Keratinocyte (primary cell): ENCODE data around the gene C21orf91. TPM values are rescaled to one million over a fixed set of nuclear protein-coding genes. Genes with fewer than 3 reads are reported as not detected.

Experiments
- DNase-seq: peaks from one replicate; pipeline ENCODE4 v3.0.0-alpha.2; 2011; ENCODE audit warnings: low read depth, missing footprints, low spot score
- FAIRE-seq: peaks from 2 replicates; lab custom pipeline; 2011; peaks lifted over from hg19 to GRCh38; lab: Jason Lieb, UNC
- H2AFZ ChIP-seq: 2 replicates; pipeline ENCODE4 v1.6.0; 2012; ENCODE audit warnings: low read length, control low read depth, inconsistent platforms; ENCODE audit not compliant: control insufficient read depth
- H3K27ac ChIP-seq: 2 replicates; pipeline ENCODE4 v1.5.1; 2011; ENCODE audit warnings: low read length; ENCODE audit not compliant: control insufficient read depth, insufficient read depth
- H3K27me3 ChIP-seq: 3 replicates; pipeline ENCODE4 v1.6.0; 2011; ENCODE audit warnings: low read length; ENCODE audit not compliant: control insufficient read depth, insufficient read depth; ENCODE audit errors: extremely low read depth
- H3K36me3 ChIP-seq, 2 experiments: 2 replicates in 1 of 2; 3 replicates in 1 of 2; pipeline ENCODE4 v1.5.1; 2011; ENCODE audit warnings: low read length in 2 of 2, mild to moderate bottlenecking in 1 of 2; ENCODE audit not compliant: control insufficient read depth in 2 of 2, insufficient read depth in 2 of 2; ENCODE audit errors: extremely low read depth in 1 of 2
- H3K4me1 ChIP-seq: 3 replicates; pipeline ENCODE4 v1.5.1; 2011; ENCODE audit warnings: low read length; ENCODE audit not compliant: control insufficient read depth, insufficient read depth; ENCODE audit errors: extremely low read depth
- H3K4me2 ChIP-seq: 3 replicates; pipeline ENCODE4 v1.6.0; 2011; ENCODE audit warnings: low read depth, low read length; ENCODE audit not compliant: control insufficient read depth, insufficient read depth; ENCODE audit errors: extremely low read depth
- H3K4me3 ChIP-seq, 3 experiments: fragments of 200-600 bp in 1 of 3; sonication (generic) in 1 of 3; 2 replicates in 2 of 3; 3 replicates in 1 of 3; pipeline ENCODE4 v1.5.1; 2011 to 2016; ENCODE audit warnings: low read length in 3 of 3, mild to moderate bottlenecking in 3 of 3, control low read depth in 2 of 3, inconsistent platforms in 1 of 3, low read depth in 1 of 3, mixed read lengths in 1 of 3, mixed run types in 1 of 3, moderate library complexity in 1 of 3; ENCODE audit not compliant: control insufficient read depth in 2 of 3, insufficient read depth in 2 of 3; ENCODE audit errors: extremely low read depth in 1 of 3
- H3K79me2 ChIP-seq: 2 replicates; pipeline ENCODE4 v1.6.0; 2012; ENCODE audit warnings: low read length; ENCODE audit not compliant: control insufficient read depth, insufficient read depth
- H3K9ac ChIP-seq: 3 replicates; pipeline ENCODE4 v1.6.0; 2011; ENCODE audit warnings: low read length; ENCODE audit not compliant: control insufficient read depth, insufficient read depth; ENCODE audit errors: extremely low read depth
- H3K9me1 ChIP-seq: 3 replicates; pipeline ENCODE4 v1.6.0; 2011; ENCODE audit warnings: low read length; ENCODE audit not compliant: control insufficient read depth, insufficient read depth; ENCODE audit errors: extremely low read depth
- H3K9me3 ChIP-seq: 2 replicates; pipeline ENCODE4 v1.5.1; 2012; ENCODE audit warnings: low read depth, low read length; ENCODE audit not compliant: control insufficient read depth
- H4K20me1 ChIP-seq: 3 replicates; pipeline ENCODE4 v1.6.0; 2011; ENCODE audit warnings: low read length; ENCODE audit not compliant: control insufficient read depth, insufficient read depth; ENCODE audit errors: extremely low read depth
- CTCF ChIP-seq, 3 experiments: IDR thresholded peaks in 1 of 3; conservative IDR thresholded peaks in 1 of 3; optimal IDR thresholded peaks in 1 of 3; 2 replicates in 2 of 3; 3 replicates in 1 of 3; pipeline versions ENCODE3 to v1.5.1; 2011; ENCODE audit warnings: low read length in 3 of 3, mild to moderate bottlenecking in 3 of 3, moderate library complexity in 2 of 3, control low read depth in 1 of 3, inconsistent platforms in 1 of 3; ENCODE audit not compliant: insufficient read depth in 2 of 3; ENCODE audit errors: extremely low read depth in 1 of 3
- EZH2 ChIP-seq: IDR thresholded peaks from one replicate; pipeline ENCODE4 v1.6.1; 2012; ENCODE audit warnings: inconsistent platforms, mild to moderate bottlenecking, low read length, moderate library complexity
- dilution Hi-C: fragments of 300-500 bp; cut with MboI; formaldehyde crosslinking; loops from one replicate; pipeline ENCODE4 v1.7.0; 2020; ENCODE audit warnings: low sequenced_read_pairs; ENCODE audit not compliant: extremely low pct_ligation_motif_present
- polyA plus RNA-seq, 5 experiments: library from polyadenylated mRNA; depleted of rRNA in 3 of 5; stranded (reverse) in 3 of 5; stranded (forward) in 1 of 5; unstranded in 1 of 5; fragments of >200 nt; gene quantifications; 1 replicate in 1 of 5; 2 replicates in 3 of 5; 3 replicates in 1 of 5; pipeline versions ENCODE4 v1.2.1 to v1.2.3, GENCODE V29; 2011 to 2012; ENCODE audit warnings: missing spikeins in 2 of 5, low read depth in 1 of 5, low replicate concordance in 1 of 5

C21orf91 gene
- polyA plus RNA-seq, 1 donor (not counting 4 experiments of a cell fraction or from before 2014, with no cell fraction given) = 28.2 TPM

- Histone ChIP-seq H3K9ac (no peak overlapping the region), H3K27ac (no peak overlapping the region), H3K27me3 (no peaks in the 10 kb centered on the region), H2AFZ (no peak overlapping the region), H3K9me1 (no peaks in the 10 kb centered on the region), H3K9me3 (no peaks in the 10 kb centered on the region), H3K4me3 (no peak overlapping the region), H3K79me2 (peaks cover 15% of the 10 kb centered on the region), H3K4me1 (peaks cover 4% of the 10 kb centered on the region), H3K36me3 (peaks cover 9 to 10% of the 10 kb centered on the region in 2 experiments), H3K4me2 (no peak overlapping the region), H4K20me1 (no peaks in the 10 kb centered on the region)
- TF ChIP-seq EZH2 (no peak), CTCF (optimal IDR thresholded peaks at IDR 0.05 in 1 of 3, IDR thresholded peaks at IDR 0.05 in 1 of 3, conservative IDR thresholded peaks at IDR 0.05 in 1 of 3; ENCODE audit: extremely low read depth in 1 of 3, insufficient read depth in 2 of 3, low read length in 3 of 3) (no peak)
- dilution Hi-C loops = no loop called here
- FAIRE-seq = no peak
- no peak for DNase-seq
These were observed 23.1 kb downstream of the C21orf91 start for GRCh38 chr21:17796037-17796403.

GRCh38 chr21:17795146-17796036 lies 23.8 kb downstream of the C21orf91 start:
- no peak for DNase-seq
- Histone ChIP-seq H3K36me3 (peaks cover 9 to 10% of the 10 kb centered on the region in 2 experiments), H3K9me1 (no peaks in the 10 kb centered on the region), H3K9me3 (no peaks in the 10 kb centered on the region), H3K4me1 (peaks cover 4% of the 10 kb centered on the region), H3K79me2 (peaks cover 13% of the 10 kb centered on the region), H3K9ac (no peak overlapping the region), H3K27me3 (no peaks in the 10 kb centered on the region), H3K27ac (no peak overlapping the region), H4K20me1 (no peaks in the 10 kb centered on the region), H3K4me2 (no peak overlapping the region), H3K4me3 (no peak overlapping the region), H2AFZ (no peak overlapping the region)
- TF ChIP-seq EZH2 (no peak), CTCF (optimal IDR thresholded peaks at IDR 0.05 in 1 of 3, IDR thresholded peaks at IDR 0.05 in 1 of 3, conservative IDR thresholded peaks at IDR 0.05 in 1 of 3; ENCODE audit: extremely low read depth in 1 of 3, insufficient read depth in 2 of 3, low read length in 3 of 3) (no peak)
- dilution Hi-C loops = no loop called here
- FAIRE-seq = no peak
